ENCODE data around the gene TNFRSF9.

Gene TNFRSF9

GRCh38 chr1:7940745-7941436 lies at the start of gene TNFRSF9:
TSS of gene TNFRSF9 (minus strand) at chr1:7940839. CDS start at chr1:7939994, 845 bp downstream.
- DNase-seq (ENCODE audit: extremely low read depth, low read depth) = no peak
- no peak for TF ChIP-seq CTCF (IDR thresholded peaks at IDR 0.05; ENCODE audit: low read depth, low read length)

DNA sequence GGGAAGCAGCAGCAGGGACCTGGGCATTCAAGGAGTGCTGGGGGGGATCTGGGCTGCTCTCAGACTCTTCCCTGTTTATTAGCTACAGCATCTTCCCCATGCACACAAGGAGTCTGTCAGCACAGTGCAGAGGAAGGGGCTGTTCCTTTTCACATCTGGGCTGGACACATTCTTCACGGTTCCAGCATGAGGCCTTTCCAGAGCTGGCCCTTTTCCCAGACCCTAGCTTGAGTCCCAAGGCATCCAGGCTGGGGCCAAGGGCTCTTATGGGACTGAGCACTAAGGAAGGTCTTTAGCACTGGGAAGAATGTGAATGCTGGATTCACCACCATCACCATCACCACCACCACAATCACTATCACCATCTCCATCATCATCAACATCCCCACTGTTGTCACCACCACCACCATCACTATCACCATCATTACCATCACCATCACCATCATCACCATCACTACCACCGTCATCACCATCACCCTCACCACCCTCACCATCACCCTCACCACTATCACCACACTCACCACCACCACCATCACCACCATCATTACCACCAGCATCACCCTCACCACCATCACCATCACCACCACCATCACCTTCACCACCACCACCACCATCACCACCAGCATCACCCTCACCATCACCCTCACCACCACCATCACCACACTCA lies 49.3 kb upstream of the TNFRSF9 start:
- TF ChIP-seq CTCF (IDR thresholded peaks at IDR 0.05; ENCODE audit: low read depth, low read length) = no peak
- DNase-seq (ENCODE audit: extremely low read depth, low read depth) = no peak

DNA sequence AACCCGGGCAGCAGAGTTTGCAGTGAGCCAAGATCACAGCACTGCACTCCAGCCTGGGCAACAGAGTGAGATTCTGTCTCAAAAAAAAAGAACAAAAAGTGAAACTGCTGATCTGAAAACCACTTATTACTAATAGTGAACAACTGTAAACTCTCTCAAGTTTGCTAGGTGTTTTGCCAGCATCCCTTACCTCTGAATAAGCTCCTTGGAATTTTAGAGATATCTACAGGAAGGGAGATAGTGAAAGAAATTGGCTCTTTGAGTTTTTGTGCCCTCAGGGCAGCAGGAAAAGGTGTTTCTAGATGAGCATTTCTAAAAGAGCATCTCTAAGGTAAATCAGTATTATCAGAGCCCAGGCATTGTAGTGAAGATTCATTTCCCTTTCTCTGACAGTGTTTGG lies 47.9 kb upstream of the TNFRSF9 start:
- DNase-seq (ENCODE audit: extremely low read depth, low read depth) = no peak
- no peak for TF ChIP-seq CTCF (IDR thresholded peaks at IDR 0.05; ENCODE audit: low read depth, low read length)

DNA sequence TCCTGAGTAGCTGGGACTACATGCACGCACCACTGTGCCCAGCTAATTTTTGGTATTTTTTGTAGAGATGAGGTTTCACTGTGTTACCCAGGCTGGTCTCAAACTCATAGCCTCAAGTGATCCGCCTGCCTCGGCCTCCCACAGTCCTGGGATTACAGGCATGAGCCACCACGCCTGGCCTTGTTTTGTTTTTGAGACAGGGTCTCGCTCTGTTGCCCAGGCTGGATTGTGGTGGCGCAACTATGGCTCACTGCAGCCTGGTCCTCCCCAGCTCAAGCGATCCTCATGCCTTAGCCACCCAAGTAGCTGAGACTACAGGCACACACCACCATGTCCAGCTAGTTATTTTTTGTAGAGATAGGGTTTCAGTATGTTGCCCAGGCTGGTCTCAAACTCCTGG lies 46.9 kb upstream of the TNFRSF9 start:
- no peak for TF ChIP-seq CTCF (IDR thresholded peaks at IDR 0.05; ENCODE audit: low read depth, low read length)

GRCh38 chr1:7985851-7986612 lies 45.4 kb upstream of the TNFRSF9 start:
- TF ChIP-seq CTCF (IDR thresholded peaks at IDR 0.05; ENCODE audit: low read depth, low read length) = no peak
- no peak for DNase-seq (ENCODE audit: extremely low read depth, low read depth)

More for the DNA sequence above, 46.9 kb upstream of the TNFRSF9 start:
- DNase-seq (ENCODE audit: extremely low read depth, low read depth) = no peak

GRCh38 chr1:7984811-7985210 lies 44.2 kb upstream of the TNFRSF9 start:
- no peak for DNase-seq (ENCODE audit: extremely low read depth, low read depth)
- no peak for TF ChIP-seq CTCF (IDR thresholded peaks at IDR 0.05; ENCODE audit: low read depth, low read length)

All from AG09319 (cell line).